Measurements from ENCODE around the gene SASH1.
A peak's percentile ranks its signal among the peaks of the same experiment; 100 is the strongest.
"Not testable (repeated sequence)": the region's sequence is repeated elsewhere in the genome, so short reads cannot be mapped to it uniquely, and the experiment has no call there.

Gene SASH1

DNA sequence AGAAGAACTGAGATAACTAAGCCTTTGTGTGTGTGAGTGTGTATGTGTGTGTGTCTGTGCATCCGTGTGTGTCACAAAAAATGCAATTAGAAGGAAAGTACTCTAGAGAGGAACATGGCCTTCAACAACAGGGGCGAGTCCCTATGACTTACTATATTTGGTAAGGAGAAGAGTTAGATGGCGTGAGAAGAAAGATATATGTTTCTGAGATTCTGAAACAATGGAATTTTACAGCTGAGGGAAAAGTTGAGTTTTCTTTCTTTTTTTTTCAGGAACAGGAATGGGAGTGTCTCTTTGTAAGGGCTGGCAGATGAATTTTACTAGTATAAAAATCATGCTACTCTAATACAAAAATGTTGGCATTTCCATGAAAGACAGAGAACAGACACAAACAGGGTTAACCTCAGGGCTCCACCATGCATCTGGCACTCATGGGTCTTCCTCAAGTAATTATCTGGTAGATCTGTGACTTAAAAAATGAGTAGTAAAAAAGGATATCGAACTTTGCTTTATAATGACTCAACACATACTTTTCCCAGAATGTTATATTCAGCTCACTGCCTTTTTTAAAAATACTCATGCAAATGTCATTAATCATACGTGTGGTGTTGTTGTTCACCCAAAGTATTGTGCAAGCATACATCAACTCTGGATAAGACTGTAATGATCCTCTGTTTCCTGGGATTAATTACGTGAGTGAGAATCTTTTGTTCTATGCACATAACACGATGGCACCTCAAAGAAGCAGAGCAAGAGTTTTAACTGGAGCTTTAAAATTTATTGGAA, 12.8 kb upstream of the SASH1 start:
- DNase-seq, result no peak

GRCh38 chr6:148332088-148332487, 10.6 kb upstream of the SASH1 start:
- DNase-seq, result no peak

GRCh38 chr6:148336901-148337300, 5.7 kb upstream of the SASH1 start:
- DNase-seq, result no peak

- DNase-seq, result no peak
Observed at GRCh38 chr6:148339766-148340165, 2.9 kb upstream of the SASH1 start.

GRCh38 chr6:148340586-148341297, 1.9 kb upstream of the SASH1 start:
- no peak for DNase-seq

- DNase-seq, result no peak
Observed at GRCh38 chr6:148342100-148342349, 613 bp upstream of the SASH1 start.

DNA sequence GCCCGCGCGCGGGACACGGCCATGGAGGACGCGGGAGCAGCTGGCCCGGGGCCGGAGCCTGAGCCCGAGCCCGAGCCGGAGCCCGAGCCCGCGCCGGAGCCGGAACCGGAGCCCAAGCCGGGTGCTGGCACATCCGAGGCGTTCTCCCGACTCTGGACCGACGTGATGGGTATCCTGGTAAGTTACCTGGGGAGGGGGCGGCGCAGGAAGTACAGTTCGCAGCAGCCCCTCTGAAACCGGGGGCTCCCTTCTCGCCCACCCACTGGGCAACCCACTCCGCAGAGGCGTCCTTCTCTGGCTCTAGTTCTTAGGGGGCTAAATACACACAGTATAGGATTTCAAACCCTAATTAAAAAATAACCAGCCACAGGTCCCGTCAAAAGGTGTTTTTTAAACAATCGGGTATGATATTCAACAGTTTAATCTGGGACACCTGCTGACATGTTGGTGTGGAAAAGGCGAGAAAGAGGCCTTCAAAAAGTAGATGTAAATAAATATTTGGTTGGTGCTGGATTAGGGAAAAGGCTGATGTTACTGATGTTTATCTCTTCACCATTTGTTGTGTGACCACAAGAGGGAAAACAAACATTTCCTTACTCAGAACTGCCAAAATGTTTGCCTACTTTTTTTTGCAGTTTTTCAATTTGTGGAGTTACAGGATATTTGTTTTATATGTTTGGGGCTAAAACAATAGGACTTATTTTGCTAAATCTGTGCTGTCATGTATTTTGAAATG, 577 bp downstream of the SASH1 start:
- DNase-seq, result no peak

DNA sequence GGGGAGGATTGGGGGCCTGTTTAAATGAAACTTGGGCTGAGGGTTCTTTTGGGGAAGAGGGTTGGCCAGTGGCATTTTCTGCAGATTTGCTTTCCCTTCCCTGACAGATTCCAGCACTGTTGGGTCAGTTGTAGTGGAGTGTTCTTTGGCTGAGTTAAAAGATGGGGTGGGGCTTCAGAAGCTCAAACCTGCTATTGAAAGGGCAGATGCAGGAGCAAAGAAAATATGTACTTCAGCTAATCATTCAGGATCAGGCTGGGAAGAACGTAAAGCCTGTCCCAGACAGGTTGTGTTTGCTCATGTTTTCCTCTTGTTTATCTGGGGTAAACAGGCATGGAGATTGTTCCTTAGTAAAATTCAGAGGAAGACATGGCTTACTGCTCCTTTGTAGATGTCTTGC, 2.5 kb downstream of the SASH1 start:
- peak; percentile 2 for DNase-seq

DNA sequence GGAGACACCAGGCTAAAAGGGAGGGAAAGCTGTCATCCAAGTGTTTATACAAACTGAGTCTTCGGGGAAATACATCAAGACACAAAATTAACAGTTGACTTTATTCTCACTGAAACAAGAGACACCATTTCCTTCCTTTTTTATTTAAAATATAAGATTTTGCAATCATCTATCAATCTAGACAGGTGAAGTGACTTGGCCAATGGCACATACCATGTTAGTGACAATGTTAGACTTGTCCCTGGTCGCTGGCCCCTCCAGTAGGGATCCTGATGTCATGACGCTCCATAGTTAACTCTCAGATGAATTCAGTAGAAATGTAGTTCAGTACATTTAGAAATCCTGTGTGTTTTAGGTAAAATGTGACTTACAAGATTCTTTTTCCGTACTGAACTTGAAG, 2.9 kb downstream of the SASH1 start:
- DNase-seq, result no peak

DNA sequence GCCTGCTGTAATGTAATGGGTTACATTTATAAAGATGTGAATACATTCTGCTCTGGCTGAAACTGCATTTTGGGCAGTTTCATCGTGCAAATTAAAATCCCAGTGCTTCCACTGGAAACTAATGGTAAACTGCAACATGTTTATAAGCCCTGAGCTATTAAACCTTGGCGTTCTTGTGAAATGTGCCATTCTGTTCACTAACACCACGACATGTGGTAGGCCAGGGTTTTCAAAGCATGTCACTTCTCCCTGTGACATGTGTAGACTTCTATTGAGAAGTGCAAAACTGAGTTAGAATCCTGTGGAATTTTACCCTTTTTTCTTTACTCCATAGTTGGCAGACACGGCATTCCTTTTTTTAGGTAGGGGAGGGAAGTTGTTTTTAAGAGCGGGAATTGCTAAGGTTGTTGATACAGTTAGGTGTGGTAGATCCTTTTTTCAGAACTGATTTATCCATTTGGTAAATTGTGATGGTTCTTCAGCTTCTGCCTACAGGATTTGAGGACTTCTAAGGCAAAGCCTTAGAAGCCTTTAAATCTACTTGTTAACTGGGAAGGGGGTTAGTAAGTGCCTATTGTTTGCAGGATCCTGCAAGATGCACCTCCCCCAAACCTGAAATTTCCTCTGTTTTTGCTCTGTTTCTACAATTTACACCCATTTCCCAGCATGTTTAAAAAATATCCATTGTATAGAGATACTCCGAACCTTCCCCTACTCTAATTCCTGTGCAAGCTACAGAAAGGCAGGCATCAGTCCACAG, 4.2 kb downstream of the SASH1 start:
- DNase-seq, result no peak

- no peak for DNase-seq
Observed at GRCh38 chr6:148347441-148348054, 4.9 kb downstream of the SASH1 start.

DNA sequence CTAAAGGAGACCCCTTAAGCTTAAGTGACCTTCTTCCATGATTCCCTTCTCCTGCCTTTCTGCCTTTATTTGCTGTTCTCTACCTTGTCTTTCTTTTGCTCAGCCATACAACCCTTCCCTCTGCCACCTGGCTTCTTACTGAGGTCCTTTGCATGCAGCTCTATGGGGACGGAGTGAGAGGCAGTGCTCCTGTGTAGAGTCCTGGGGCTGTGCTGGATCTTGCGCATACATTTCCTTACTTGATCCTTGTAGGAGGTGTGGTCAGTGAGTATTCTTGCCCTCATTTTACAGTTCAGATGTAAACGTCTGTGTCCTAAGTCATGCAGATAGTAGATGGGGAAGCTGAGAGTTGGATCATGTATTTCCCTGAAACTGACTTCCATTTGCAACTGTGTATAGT, 5.7 kb downstream of the SASH1 start:
- no peak for DNase-seq

- DNase-seq, result no peak
Observed at GRCh38 chr6:148348778-148349177, 6.1 kb downstream of the SASH1 start.

DNA sequence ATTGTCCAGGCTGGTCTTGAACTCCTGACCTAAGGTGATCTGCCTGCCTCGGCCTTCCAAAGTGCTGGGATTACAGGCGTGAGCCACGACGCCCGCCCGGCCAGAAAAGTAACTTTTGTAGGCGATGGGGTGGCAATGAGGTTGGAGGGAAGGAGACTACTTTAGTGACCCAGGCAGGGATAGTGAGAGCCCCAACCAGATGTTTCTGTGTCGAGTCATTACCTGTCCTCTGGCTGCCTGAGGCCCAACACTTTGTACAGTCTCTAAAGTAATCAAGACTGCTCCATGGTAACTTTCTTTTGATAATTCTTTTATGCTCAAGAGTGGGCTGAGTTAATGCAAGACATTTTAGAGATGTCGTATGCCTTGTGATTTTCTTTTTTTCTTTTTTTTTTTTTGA, 6.8 kb downstream of the SASH1 start:
- DNase-seq, result no peak

DNA sequence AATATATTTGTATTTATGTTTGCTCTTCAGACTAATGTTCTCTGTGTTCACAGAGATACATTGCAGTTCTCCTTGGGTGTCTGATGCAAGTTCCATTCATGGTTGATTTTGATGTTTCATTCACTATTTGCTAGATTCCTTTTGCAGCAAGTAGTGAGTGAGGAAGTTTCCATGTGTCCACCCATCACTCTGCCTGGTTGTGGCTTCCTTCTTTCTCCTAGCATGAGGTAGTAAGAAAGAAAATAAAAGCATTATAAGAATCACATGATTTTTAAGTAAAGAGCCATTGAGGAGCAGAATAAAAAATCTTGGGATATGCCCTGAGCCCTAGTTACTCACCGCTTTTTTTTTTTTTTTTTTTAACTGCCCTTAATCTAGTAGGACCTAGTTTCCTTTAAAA, 8.7 kb downstream of the SASH1 start:
- DNase-seq, result no peak

DNA sequence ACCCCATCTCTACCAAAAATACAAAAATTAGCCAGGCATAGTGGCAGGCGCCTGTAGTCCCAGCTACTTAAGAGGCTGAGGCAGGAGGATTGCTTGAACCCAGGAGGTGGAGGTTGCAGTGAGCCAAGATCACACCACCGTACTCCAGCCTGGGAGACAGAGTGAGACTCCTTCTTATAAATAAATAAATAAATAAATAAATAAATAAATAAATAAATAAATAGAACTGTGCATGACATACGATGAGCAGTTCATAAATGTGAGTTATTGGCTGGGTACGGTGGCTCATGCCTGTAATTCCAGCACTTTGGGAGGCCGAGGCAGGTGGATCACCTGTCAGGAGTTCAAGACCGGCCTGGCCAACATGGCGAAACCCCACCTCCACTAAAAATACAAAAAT, 9.8 kb downstream of the SASH1 start:
- not testable (repeated sequence) for DNase-seq

- no peak for DNase-seq
Observed at GRCh38 chr6:148358196-148358785, 15.7 kb downstream of the SASH1 start.

- DNase-seq, result no peak
Observed at GRCh38 chr6:148359228-148359627, 16.6 kb downstream of the SASH1 start.

DNA sequence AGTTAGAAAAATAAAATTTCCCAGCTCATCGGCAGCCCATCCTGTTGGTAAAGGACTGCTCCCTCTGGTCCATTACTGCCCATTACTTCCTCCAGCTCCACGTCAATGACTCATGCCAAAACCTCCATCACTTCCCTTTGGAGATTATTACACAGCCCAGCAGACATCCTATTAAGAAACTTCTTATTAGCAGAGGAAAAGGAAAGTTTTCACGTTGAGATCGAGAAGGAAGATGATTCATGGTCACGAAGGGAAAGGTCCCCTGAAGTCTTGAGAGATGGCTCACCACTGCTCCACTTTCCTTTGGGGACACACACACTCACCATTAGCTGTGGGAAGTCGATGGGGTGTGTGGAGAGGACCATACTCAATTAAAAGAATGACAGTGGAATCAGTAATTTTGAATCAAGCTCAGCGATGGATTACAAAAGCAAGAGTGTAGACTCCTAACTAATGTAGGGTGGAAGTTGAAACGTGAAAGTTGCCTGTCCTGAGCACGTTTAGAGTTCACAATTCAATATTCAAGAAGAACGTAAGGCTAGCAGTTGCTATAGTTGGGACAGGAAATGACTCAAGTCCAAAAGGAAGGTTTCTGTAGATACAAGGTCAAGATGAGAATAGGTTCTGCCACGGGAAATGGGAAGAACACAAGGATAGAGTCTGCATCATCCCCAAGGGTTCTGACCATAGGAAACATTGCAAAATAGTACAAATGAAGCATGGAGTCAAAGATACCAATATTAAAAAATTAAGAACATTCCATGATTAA, 21.6 kb downstream of the SASH1 start:
- no peak for DNase-seq

GRCh38 chr6:148365041-148365440, 22.4 kb downstream of the SASH1 start:
- DNase-seq, result no peak

- DNase-seq, result no peak
Observed at GRCh38 chr6:148367411-148368024, 24.9 kb downstream of the SASH1 start.
